RWPE1 (cell line): ENCODE data around the gene BCOR.

Experiments used
- CTCF ChIA-PET: fragments of 350-600 bp; sonication (Branson Sonifier 250); formaldehyde crosslinking; extraction: SDS; loops from one replicate; lab custom pipeline; 2021; lab: Yijun Ruan, JAX
- POLR2A ChIA-PET: fragments of 400-600 bp; formaldehyde crosslinking; extraction: SDS; loops from one replicate; lab custom pipeline; 2020; ENCODE audit warnings: antibody characterized with exemption; ENCODE audit not compliant: low non-redundant PET; lab: Yijun Ruan, JAX
- DNase-seq: peaks from one replicate; pipeline ENCODE4 v3.0.0; 2012; ENCODE audit warnings: low spot score
- H3K27ac ChIP-seq: fragments of 450-650 bp; 2 replicates; pipeline ENCODE4 v1.5.1; 2017
- CTCF ChIP-seq: fragments of 450-650 bp; conservative IDR thresholded peaks from 2 replicates; pipeline ENCODE4 v1.5.1; 2017; ENCODE audit warnings: low read depth, mild to moderate bottlenecking

The BCOR gene

GRCh38 chrX:40117715-40118285 lies 20.0 kb upstream of the BCOR start:
- ChIA-PET POLR2A (no interaction called here), CTCF (no interaction called here)
- TF ChIP-seq CTCF: no peak
- no peak for DNase-seq
- no peak overlapping the region for H3K27ac ChIP-seq

- ChIA-PET CTCF (no interaction called here), POLR2A (no interaction called here)
- no peak overlapping the region for H3K27ac ChIP-seq
- no peak for TF ChIP-seq CTCF
- no peak for DNase-seq
Observed at GRCh38 chrX:40116925-40117324, 19.2 kb upstream of the BCOR start.

GRCh38 chrX:40112996-40113395 lies 15.2 kb upstream of the BCOR start:
- CTCF ChIA-PET: no interaction called here
- no peak for DNase-seq

GRCh38 chrX:40111868-40112267 lies 14.1 kb upstream of the BCOR start:
- H3K27ac ChIP-seq: no peak overlapping the region
- CTCF ChIA-PET: no interaction called here
- DNase-seq: no peak
- POLR2A ChIA-PET: no interaction called here
- TF ChIP-seq CTCF: no peak

More at GRCh38 chrX:40112996-40113395, 15.2 kb upstream of the BCOR start:
- POLR2A ChIA-PET: no interaction called here
- TF ChIP-seq CTCF: no peak
- H3K27ac ChIP-seq: no peak overlapping the region

- DNase-seq: no peak
- peak overlapping the region; percentile 95 for H3K27ac ChIP-seq
- CTCF ChIA-PET: interaction anchor here (0.7 kb wide), 1 partner anchor 12 kb away, joined by 4 read pairs; no protein-coding TSS in a partner anchor
- POLR2A ChIA-PET: interaction anchor here (0.6 kb wide), 1 partner anchor 23 kb away, joined by 3 read pairs; no protein-coding TSS in a partner anchor
- no peak for TF ChIP-seq CTCF
Observed at GRCh38 chrX:40109288-40110008, 11.7 kb upstream of the BCOR start.

GRCh38 chrX:40108959-40109287 lies 11.2 kb upstream of the BCOR start:
- CTCF ChIA-PET: no interaction called here
- DNase-seq: peak; percentile 61
- POLR2A ChIA-PET: no interaction called here
- TF ChIP-seq CTCF: no peak
- H3K27ac ChIP-seq: peak overlapping the region; percentile 95
